ENCODE data around the gene FAM241B. TPM values are rescaled to one million over a fixed set of nuclear protein-coding genes. Genes with fewer than 3 reads are reported as not detected.

FAM241B gene
- total RNA-seq, 6 experiments from 2014 or later: 0.20 to 0.43 (median 0.30) TPM; not detected in 2

- Mint-ChIP-seq H3K27me3 (ENCODE audit: insufficient read depth) (peaks cover 25% of the 10 kb centered on the region), H3K9me3 (no peaks in the 10 kb centered on the region; the same call in none of the 2 replicates), H3K4me1 (ENCODE audit: low read depth) (no peaks in the 10 kb centered on the region), H3K36me3 (ENCODE audit: low read depth) (no peaks in the 10 kb centered on the region), H3K4me3 (no peak overlapping the region), H3K27ac (no peak overlapping the region)
- DNase-seq: no peak
- no peak for TF ChIP-seq CTCF (IDR thresholded peaks at IDR 0.05)
Observed at GRCh38 chr10:69618746-69619145, 11.3 kb upstream of the FAM241B start.

GRCh38 chr10:69619626-69620025, 10.4 kb upstream of the FAM241B start:
- Mint-ChIP-seq H3K4me3 (no peak overlapping the region), H3K4me1 (ENCODE audit: low read depth) (no peaks in the 10 kb centered on the region), H3K27ac (no peak overlapping the region), H3K36me3 (ENCODE audit: low read depth) (no peaks in the 10 kb centered on the region), H3K27me3 (ENCODE audit: insufficient read depth) (peaks cover 25% of the 10 kb centered on the region), H3K9me3 (peaks cover 3% of the 10 kb centered on the region)
- no peak for DNase-seq
- TF ChIP-seq CTCF (IDR thresholded peaks at IDR 0.05): no peak

- DNase-seq: no peak
- no peak for TF ChIP-seq CTCF (IDR thresholded peaks at IDR 0.05)
- Mint-ChIP-seq H3K36me3 (ENCODE audit: low read depth) (no peaks in the 10 kb centered on the region), H3K27me3 (ENCODE audit: insufficient read depth) (peaks cover 21% of the 10 kb centered on the region), H3K4me3 (no peak overlapping the region), H3K4me1 (ENCODE audit: low read depth) (no peaks in the 10 kb centered on the region), H3K27ac (no peak overlapping the region), H3K9me3 (peaks cover 3% of the 10 kb centered on the region)
Observed at GRCh38 chr10:69620625-69621024, 9.4 kb upstream of the FAM241B start.

GRCh38 chr10:69624245-69624786, 5.7 kb upstream of the FAM241B start:
- DNase-seq: no peak
- Mint-ChIP-seq H3K27ac (no peak overlapping the region), H3K36me3 (ENCODE audit: low read depth) (no peaks in the 10 kb centered on the region), H3K4me3 (no peak overlapping the region), H3K9me3 (peaks cover 3% of the 10 kb centered on the region), H3K27me3 (ENCODE audit: insufficient read depth) (peaks cover 21% of the 10 kb centered on the region), H3K4me1 (ENCODE audit: low read depth) (no peaks in the 10 kb centered on the region)
- no peak for TF ChIP-seq CTCF (IDR thresholded peaks at IDR 0.05)

GRCh38 chr10:69626826-69627225, 3.2 kb upstream of the FAM241B start:
- Mint-ChIP-seq H3K4me3 (no peak overlapping the region), H3K27me3 (ENCODE audit: insufficient read depth) (peaks cover 20% of the 10 kb centered on the region), H3K27ac (no peak overlapping the region), H3K4me1 (ENCODE audit: low read depth) (no peaks in the 10 kb centered on the region), H3K36me3 (ENCODE audit: low read depth) (no peaks in the 10 kb centered on the region), H3K9me3 (peaks cover 3% of the 10 kb centered on the region)
- TF ChIP-seq CTCF (IDR thresholded peaks at IDR 0.05): no peak
- no peak for DNase-seq

- no peak for DNase-seq
- peaks cover 23% of the 10 kb centered on the region for H3K27me3 Mint-ChIP-seq (ENCODE audit: insufficient read depth)
- H3K4me3 Mint-ChIP-seq: no peak overlapping the region
- peaks cover 3% of the 10 kb centered on the region for H3K9me3 Mint-ChIP-seq
- H3K4me1 Mint-ChIP-seq (ENCODE audit: low read depth): no peaks in the 10 kb centered on the region
- no peaks in the 10 kb centered on the region for H3K36me3 Mint-ChIP-seq (ENCODE audit: low read depth)
- no peak overlapping the region for H3K27ac Mint-ChIP-seq
- no peak for TF ChIP-seq CTCF (IDR thresholded peaks at IDR 0.05)
Observed at GRCh38 chr10:69628891-69629290, 1.2 kb upstream of the FAM241B start.
